Upper lobe of left lung (tissue), 6 donors: Measurements from ENCODE around the gene KRTAP4-4. TPM values are rescaled to one million over a fixed set of nuclear protein-coding genes. Genes with fewer than 3 reads are reported as not detected.
"Not testable (repeated sequence)": the region's sequence is repeated elsewhere in the genome, so short reads cannot be mapped to it uniquely, and the experiment has no call there.

Experiments
- ATAC-seq, 2 donors: fragments of 200-7000 bp; cut with Tn5 transposase; one replicate each; pipeline ENCODE4 v1.9.1; 2022; ENCODE audit warnings: mild to moderate bottlenecking in 2 of 2, moderate library complexity in 2 of 2; ENCODE audit not compliant: low FRiP score in 2 of 2
- DNase-seq, 2 donors: peaks; one replicate each; pipeline ENCODE4 v3.0.0-alpha.2; 2019 to 2020
- H3K27ac ChIP-seq, 4 donors: fragments of 200-600 bp; sonication (generic); one replicate each; pipeline ENCODE4 v1.5.1; 2016 to 2019
- H3K27me3 ChIP-seq, 4 donors: fragments of 200-600 bp; sonication (generic); one replicate each; pipeline ENCODE4 v1.5.1; 2017 to 2019
- H3K36me3 ChIP-seq, 4 donors: fragments of 200-600 bp; sonication (generic); one replicate each; pipeline ENCODE4 v1.5.1; 2016 to 2019
- H3K4me1 ChIP-seq, 4 donors: fragments of 200-600 bp; sonication (generic); one replicate each; pipeline ENCODE4 v1.5.1; 2018 to 2019
- H3K4me3 ChIP-seq, 4 donors: fragments of 200-600 bp; sonication (generic); one replicate each; pipeline ENCODE4 v1.5.1; 2017 to 2019; ENCODE audit warnings: mild to moderate bottlenecking in 2 of 4, moderate library complexity in 1 of 4
- H3K9me3 ChIP-seq, 4 donors: fragments of 200-600 bp; sonication (generic); one replicate each; pipeline ENCODE4 v1.5.1; 2018 to 2019
- EP300 ChIP-seq, 4 donors: sonication (generic); formaldehyde crosslinking; IDR thresholded peaks; one replicate each; pipeline ENCODE4 v1.5.1; 2017; ENCODE audit warnings: antibody characterized with exemption in 4 of 4, control low read depth in 2 of 4
- POLR2A ChIP-seq, 4 donors: fragments of 450-650 bp; IDR thresholded peaks; one replicate each; pipeline ENCODE4 v1.5.1; 2016 to 2017; ENCODE audit warnings: antibody characterized with exemption in 4 of 4, mild to moderate bottlenecking in 2 of 4
- POLR2AphosphoS5 ChIP-seq, 2 donors: sonication (generic); formaldehyde crosslinking; IDR thresholded peaks; one replicate each; pipeline ENCODE4 v1.5.1; 2017; ENCODE audit warnings: antibody characterized with exemption in 2 of 2
- WGBS, 2 donors: methylation state at CpG; one replicate each; pipeline ENCODE4 v1.1.5; 2017 to 2018; 5-methylcytosine and 5-hydroxymethylcytosine counted together
- small RNA-seq, 4 donors: library from RNA; depleted of rRNA; stranded (forward); fragments of <200 nt; gene quantifications; one replicate each; pipeline ENCODE3, GENCODE V24; 2016
- total RNA-seq, 6 donors: library from RNA; depleted of rRNA in 4 of 6; stranded (reverse); fragments of >200 nt in 4 of 6; gene quantifications; one replicate each; pipeline versions ENCODE4 v1.1.0 to v1.2.1, GENCODE V29; 2016 to 2021
- TF ChIP-seq, protein P1 (sequence below), 6 experiments: fragments of 450-650 bp in 4 of 6; fragments of 200-600 bp in 2 of 6; sonication (generic) in 2 of 6; IDR thresholded peaks; one replicate each; pipeline ENCODE4 v1.5.1; 2016 to 2019; ENCODE audit warnings: antibody characterized with exemption in 6 of 6
- donor health status: DM: no; HTN: no; CAD: no; lungs with moderate emphysema.
- donor health status: DM: no; HTN: yes; CAD: no; lungs with severe emphysema.

The KRTAP4-4 gene
- total RNA-seq, 6 donors from 2014 or later: not detected

DNA sequence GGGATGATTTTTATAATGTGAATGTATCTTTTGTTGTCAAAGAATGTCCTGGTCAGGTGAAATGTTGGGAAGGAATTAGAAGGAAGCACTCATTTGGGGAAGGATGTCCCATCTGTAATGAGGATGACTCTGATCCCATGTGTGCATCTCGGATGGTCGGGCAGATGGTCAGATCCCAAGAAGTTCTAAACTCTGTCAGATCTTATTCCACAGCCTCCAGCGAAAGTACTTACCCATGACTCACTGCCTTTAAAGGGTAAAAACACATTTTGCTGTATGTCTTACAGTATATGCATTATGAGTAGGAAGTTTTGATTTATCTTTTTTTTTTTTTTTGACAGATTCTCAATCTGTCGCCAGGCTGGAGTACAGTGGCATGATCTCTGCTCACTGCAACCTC, 41.8 kb downstream of the KRTAP4-4 start:
- WGBS, 2 donors: 91 to 96% methylated on average over 4 of the region's 4 CpGs
- Histone ChIP-seq H3K27ac (no peak overlapping the region), H3K4me1 (no peaks in the 10 kb centered on the region), H3K4me3 (no peak overlapping the region), H3K9me3 (no peaks in the 10 kb centered on the region), H3K27me3 (no peaks in the 10 kb centered on the region), H3K36me3 (no peaks in the 10 kb centered on the region)
- no peak for DNase-seq
- no peak for ATAC-seq
- TF ChIP-seq, protein P1, sequence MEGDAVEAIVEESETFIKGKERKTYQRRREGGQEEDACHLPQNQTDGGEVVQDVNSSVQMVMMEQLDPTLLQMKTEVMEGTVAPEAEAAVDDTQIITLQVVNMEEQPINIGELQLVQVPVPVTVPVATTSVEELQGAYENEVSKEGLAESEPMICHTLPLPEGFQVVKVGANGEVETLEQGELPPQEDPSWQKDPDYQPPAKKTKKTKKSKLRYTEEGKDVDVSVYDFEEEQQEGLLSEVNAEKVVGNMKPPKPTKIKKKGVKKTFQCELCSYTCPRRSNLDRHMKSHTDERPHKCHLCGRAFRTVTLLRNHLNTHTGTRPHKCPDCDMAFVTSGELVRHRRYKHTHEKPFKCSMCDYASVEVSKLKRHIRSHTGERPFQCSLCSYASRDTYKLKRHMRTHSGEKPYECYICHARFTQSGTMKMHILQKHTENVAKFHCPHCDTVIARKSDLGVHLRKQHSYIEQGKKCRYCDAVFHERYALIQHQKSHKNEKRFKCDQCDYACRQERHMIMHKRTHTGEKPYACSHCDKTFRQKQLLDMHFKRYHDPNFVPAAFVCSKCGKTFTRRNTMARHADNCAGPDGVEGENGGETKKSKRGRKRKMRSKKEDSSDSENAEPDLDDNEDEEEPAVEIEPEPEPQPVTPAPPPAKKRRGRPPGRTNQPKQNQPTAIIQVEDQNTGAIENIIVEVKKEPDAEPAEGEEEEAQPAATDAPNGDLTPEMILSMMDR (IDR thresholded peaks at IDR 0.05): no peak
- TF ChIP-seq EP300 (IDR thresholded peaks at IDR 0.05): no peak

DNA sequence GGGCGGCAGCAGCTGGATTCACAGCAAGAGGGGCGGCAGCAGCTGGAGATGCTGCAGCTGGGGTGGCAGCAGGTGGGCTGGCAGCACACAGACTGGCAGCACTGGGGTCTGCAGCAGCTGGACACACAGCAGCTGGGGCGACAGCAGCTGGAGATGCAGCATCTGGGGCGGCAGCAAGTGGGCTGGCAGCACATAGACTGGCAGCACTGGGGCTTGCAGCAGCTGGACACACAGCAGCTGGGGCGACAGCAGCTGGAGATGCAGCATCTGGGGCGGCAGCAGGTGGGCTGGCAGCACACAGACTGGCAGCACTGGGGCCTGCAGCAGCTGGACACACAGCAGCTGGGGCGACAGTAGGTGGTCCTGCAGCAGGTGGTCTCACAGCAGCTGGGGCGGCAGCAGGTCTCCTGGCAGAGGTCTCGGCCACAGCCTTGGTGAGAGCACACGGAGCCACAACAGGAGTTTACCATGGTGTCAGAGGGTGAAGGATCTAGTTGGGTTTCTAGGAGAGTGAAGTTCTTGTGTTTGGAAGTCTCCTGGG, 42.6 kb downstream of the KRTAP4-4 start, which contains the start of gene KRTAP4-11:
Gene KRTAP4-11 (minus strand): TSS at position 528 of the 541 bp plus-strand sequence. CDS start 58 bp downstream, at position 470.
- ATAC-seq, H3K27me3 ChIP-seq, H3K9me3 ChIP-seq, H3K4me1 ChIP-seq, H3K4me3 ChIP-seq, H3K27ac ChIP-seq, H3K36me3 ChIP-seq: not testable (repeated sequence)
- WGBS, 2 donors: 78 to 79% methylated on average over 10 of the region's 10 CpGs
- DNase-seq: peak in 1 of 2 donors; percentile 68

DNA sequence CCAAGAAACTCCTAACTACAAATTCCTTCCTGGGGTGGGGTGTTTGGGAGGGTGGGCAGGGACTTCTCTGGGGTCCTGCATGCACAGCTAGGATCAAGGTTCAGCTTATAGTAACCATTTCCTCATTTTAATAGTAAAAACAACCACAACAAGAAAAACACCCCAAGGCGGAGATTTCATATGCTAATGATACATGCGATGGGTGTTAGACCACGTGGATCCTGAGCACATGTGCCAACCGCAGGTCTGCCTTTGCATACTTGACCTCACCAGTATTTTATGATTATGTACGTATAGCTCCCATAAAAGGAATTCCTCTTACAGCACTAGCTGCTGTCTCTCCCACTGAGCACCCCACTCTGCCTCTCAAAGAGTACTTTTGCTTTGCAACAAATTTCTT, 44.3 kb downstream of the KRTAP4-4 start:
- Histone ChIP-seq H3K27ac (no peak overlapping the region), H3K36me3 (no peaks in the 10 kb centered on the region), H3K9me3 (no peaks in the 10 kb centered on the region), H3K27me3 (no peaks in the 10 kb centered on the region), H3K4me3 (no peak overlapping the region), H3K4me1 (no peaks in the 10 kb centered on the region)
- DNase-seq (no peak), ATAC-seq (no peak)
- TF ChIP-seq, protein P1 (IDR thresholded peaks at IDR 0.05): no peak
- no peak for TF ChIP-seq EP300 (IDR thresholded peaks at IDR 0.05)
- TF ChIP-seq POLR2A (IDR thresholded peaks at IDR 0.05): no peak
- no peak for TF ChIP-seq POLR2AphosphoS5 (IDR thresholded peaks at IDR 0.05)
- 50 to 56% methylated on average over 5 of the region's 5 CpGs for WGBS, 2 donors

DNA sequence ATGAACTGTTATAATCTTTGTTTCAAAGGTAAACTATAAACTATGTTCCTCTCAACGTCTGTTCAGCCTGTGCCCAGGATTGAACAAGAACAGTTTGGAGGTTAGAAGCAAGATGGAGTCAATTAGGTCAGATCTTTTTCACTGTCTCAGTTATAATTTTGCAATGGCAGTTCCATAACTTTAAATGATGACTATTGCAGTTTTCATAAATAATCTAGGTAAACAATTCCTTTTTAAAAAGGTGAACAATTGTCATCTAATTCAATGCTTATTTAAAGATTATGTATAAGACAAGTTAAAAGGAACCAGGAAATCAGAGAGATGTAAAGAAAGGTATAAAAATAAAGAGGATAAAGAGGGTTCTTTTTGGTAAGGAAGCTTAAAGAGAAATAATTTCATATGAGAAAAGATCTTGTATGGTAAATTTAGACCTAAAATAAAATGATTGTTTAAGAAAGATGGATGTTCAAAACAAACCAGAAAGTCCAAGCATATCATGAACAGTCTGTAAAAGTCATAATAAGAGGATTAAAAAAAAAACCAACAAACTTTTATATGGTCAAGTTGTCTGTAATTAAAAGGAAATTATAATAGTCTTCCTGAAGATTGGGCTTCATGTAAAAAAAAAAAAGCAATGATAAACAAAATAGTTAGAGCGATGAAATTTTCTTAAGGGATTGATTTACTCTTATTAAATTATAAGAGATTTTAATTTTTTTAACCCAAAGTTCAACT, 49.2 kb downstream of the KRTAP4-4 start:
- Histone ChIP-seq H3K27ac (no peak overlapping the region), H3K4me3 (no peak overlapping the region), H3K9me3 (no peaks in the 10 kb centered on the region), H3K36me3 (no peaks in the 10 kb centered on the region), H3K27me3 (no peaks in the 10 kb centered on the region), H3K4me1 (no peaks in the 10 kb centered on the region)
- 74 to 79% methylated on average over 2 of the region's 2 CpGs for WGBS, 2 donors
- TF ChIP-seq, protein P1 (IDR thresholded peaks at IDR 0.05): no peak
- no peak for TF ChIP-seq POLR2AphosphoS5 (IDR thresholded peaks at IDR 0.05)
- TF ChIP-seq POLR2A (IDR thresholded peaks at IDR 0.05): no peak
- TF ChIP-seq EP300 (IDR thresholded peaks at IDR 0.05): no peak
- ATAC-seq (no peak), DNase-seq (no peak)

Small RNAs within 50 kb of the gene (small RNA-seq; reads per million reads assigned to genes)
- gene KRTAP4-17P: 0 reads per million in 4 donors

Other genes with a start within 250 kb of the KRTAP4-4 start
- 10 to 100 TPM in 1 of 6 donors, 1 to 10 TPM in 4, under 1 TPM in 1; 0.49 to 10.7 (median 3.1) TPM for gene KRT23, start 223.1 kb downstream of the KRTAP4-4 start, total RNA-seq
- gene KRT39, start 193.8 kb downstream of the KRTAP4-4 start, total RNA-seq: not detected
- gene KRT40, start 176.4 kb downstream of the KRTAP4-4 start, total RNA-seq: under 1 TPM in 1 of 6 donors, not detected in 5; 0.24 TPM
- not detected for gene KRTAP3-3, start 166.6 kb downstream of the KRTAP4-4 start, total RNA-seq
- gene KRTAP3-2, start 160.8 kb downstream of the KRTAP4-4 start, total RNA-seq: not detected
- gene KRTAP3-1, start 151.6 kb downstream of the KRTAP4-4 start, total RNA-seq: not detected
- not detected for gene KRTAP1-5, start 133.5 kb downstream of the KRTAP4-4 start, total RNA-seq
- gene KRTAP1-4, start 130.6 kb downstream of the KRTAP4-4 start, total RNA-seq: not detected
- not detected for gene KRTAP1-3, start 125.9 kb downstream of the KRTAP4-4 start, total RNA-seq
- not detected for gene KRTAP1-1, start 119.3 kb downstream of the KRTAP4-4 start, total RNA-seq
- not detected for gene KRTAP2-1, start 113.4 kb downstream of the KRTAP4-4 start, total RNA-seq
- not detected for gene KRTAP2-2, start 105.5 kb downstream of the KRTAP4-4 start, total RNA-seq
- not detected for gene KRTAP2-3, start 100.6 kb downstream of the KRTAP4-4 start, total RNA-seq
- not detected for gene KRTAP2-4, start 94.9 kb downstream of the KRTAP4-4 start, total RNA-seq
- not detected for gene KRTAP4-7, start 76.6 kb downstream of the KRTAP4-4 start, total RNA-seq
- not detected for gene KRTAP4-8, start 62.6 kb downstream of the KRTAP4-4 start, total RNA-seq
- not detected for gene KRTAP4-16, start 58.5 kb downstream of the KRTAP4-4 start, total RNA-seq
- gene KRTAP4-9, start 55.4 kb downstream of the KRTAP4-4 start, total RNA-seq: not detected
- not detected for gene KRTAP4-11, start 42.4 kb downstream of the KRTAP4-4 start, total RNA-seq
- not detected for gene KRTAP4-12, start 36.6 kb downstream of the KRTAP4-4 start, total RNA-seq
- gene KRTAP4-6, start 20.2 kb downstream of the KRTAP4-4 start, total RNA-seq: not detected
- gene KRTAP4-5, start 10.9 kb downstream of the KRTAP4-4 start, total RNA-seq: not detected
- not detected for gene KRTAP4-3, start 7.5 kb upstream of the KRTAP4-4 start, total RNA-seq
- gene KRTAP4-2, start 17.5 kb upstream of the KRTAP4-4 start, total RNA-seq: not detected
- gene KRTAP4-1, start 24.2 kb upstream of the KRTAP4-4 start, total RNA-seq: not detected
- gene KRTAP9-1, start 29.1 kb upstream of the KRTAP4-4 start, total RNA-seq: not detected
- gene KRTAP9-2, start 65.9 kb upstream of the KRTAP4-4 start, total RNA-seq: not detected
- gene KRTAP9-3, start 71.7 kb upstream of the KRTAP4-4 start, total RNA-seq: not detected
- not detected for gene KRTAP9-8, start 77.3 kb upstream of the KRTAP4-4 start, total RNA-seq
- not detected for gene KRTAP9-4, start 88.9 kb upstream of the KRTAP4-4 start, total RNA-seq
- gene KRTAP9-9, start 94.6 kb upstream of the KRTAP4-4 start, total RNA-seq: not detected
- not detected for gene KRTAP9-6, start 104.6 kb upstream of the KRTAP4-4 start, total RNA-seq
- gene KRTAP9-7, start 115.0 kb upstream of the KRTAP4-4 start, total RNA-seq: not detected
- not detected for gene KRTAP29-1, start 142.1 kb upstream of the KRTAP4-4 start, total RNA-seq
- not detected for gene KRTAP16-1, start 148.6 kb upstream of the KRTAP4-4 start, total RNA-seq
- not detected for gene KRTAP17-1, start 155.0 kb upstream of the KRTAP4-4 start, total RNA-seq
- not detected for gene KRT33A, start 190.1 kb upstream of the KRTAP4-4 start, total RNA-seq
- gene KRT33B, start 209.1 kb upstream of the KRTAP4-4 start, total RNA-seq: not detected
- gene KRT34, start 221.6 kb upstream of the KRTAP4-4 start, total RNA-seq: not detected
- not detected for gene KRT31, start 236.9 kb upstream of the KRTAP4-4 start, total RNA-seq